Measurements from ENCODE around the gene HOXB13. TPM values are rescaled to one million over a fixed set of nuclear protein-coding genes. Genes with fewer than 3 reads are reported as not detected.
"Not testable (repeated sequence)": the region's sequence is repeated elsewhere in the genome, so short reads cannot be mapped to it uniquely, and the experiment has no call there.

HOXB13 gene
- total RNA-seq, 4 donors from 2014 or later, result not detected

GRCh38 chr17:48717367-48718226 lies 11.0 kb downstream of the HOXB13 start:
- peak in 1 of 2 donors; percentile 21 for DNase-seq (ENCODE audit: low spot score in 2 of 2)
- Histone ChIP-seq H3K27ac (no peak overlapping the region), H3K4me1 (peaks cover 14% of the 10 kb centered on the region), H3K36me3 (no peaks in the 10 kb centered on the region), H3K4me3 (no peak overlapping the region), H3K27me3 (peaks cover 100% of the 10 kb centered on the region), H3K9me3 (no peaks in the 10 kb centered on the region)
- no peak for TF ChIP-seq CTCF (IDR thresholded peaks at IDR 0.05)
- TF ChIP-seq POLR2AphosphoS5 (IDR thresholded peaks at IDR 0.05), result no peak
- TF ChIP-seq POLR2A (IDR thresholded peaks at IDR 0.05), result no peak
- no peak for TF ChIP-seq EP300 (IDR thresholded peaks at IDR 0.05)
- 18% methylated on average over 10 of the region's 10 CpGs for WGBS

- peak in 1 of 2 donors; percentile 26 for DNase-seq (ENCODE audit: low spot score in 2 of 2)
- H3K27ac ChIP-seq, H3K4me3 ChIP-seq, H3K36me3 ChIP-seq, H3K9me3 ChIP-seq: not testable (repeated sequence)
- Histone ChIP-seq H3K27me3 (peaks cover 100% of the 10 kb centered on the region), H3K4me1 (peaks cover 14% of the 10 kb centered on the region)
- 78% methylated on average over 3 of the region's 3 CpGs for WGBS
Observed at GRCh38 chr17:48716549-48716948, 12.0 kb downstream of the HOXB13 start.

- TF ChIP-seq POLR2A (IDR thresholded peaks at IDR 0.05) (no peak), CTCF (IDR thresholded peaks at IDR 0.05) (no peak), POLR2AphosphoS5 (IDR thresholded peaks at IDR 0.05) (no peak), EP300 (IDR thresholded peaks at IDR 0.05) (no peak)
- peaks cover 14% of the 10 kb centered on the region for H3K4me1 ChIP-seq
- H3K36me3 ChIP-seq, result no peaks in the 10 kb centered on the region
- no peaks in the 10 kb centered on the region for H3K9me3 ChIP-seq
- WGBS, result 44% methylated on average over 5 of the region's 5 CpGs
- no peak overlapping the region for H3K27ac ChIP-seq
- peaks cover 100% of the 10 kb centered on the region for H3K27me3 ChIP-seq
- no peak overlapping the region for H3K4me3 ChIP-seq
- DNase-seq (ENCODE audit: low spot score in 2 of 2), result peak in 1 of 2 donors; percentile 18
Observed at GRCh38 chr17:48715496-48716399, 12.8 kb downstream of the HOXB13 start.

GRCh38 chr17:48711128-48711527 lies 17.4 kb downstream of the HOXB13 start:
- H3K27me3 ChIP-seq, result peaks cover 99% of the 10 kb centered on the region
- H3K4me3 ChIP-seq, result no peak overlapping the region
- no peaks in the 10 kb centered on the region for H3K9me3 ChIP-seq
- H3K36me3 ChIP-seq, result no peaks in the 10 kb centered on the region
- H3K27ac ChIP-seq, result no peak overlapping the region
- TF ChIP-seq POLR2A (IDR thresholded peaks at IDR 0.05) (no peak), EP300 (IDR thresholded peaks at IDR 0.05) (no peak), CTCF (IDR thresholded peaks at IDR 0.05) (no peak), POLR2AphosphoS5 (IDR thresholded peaks at IDR 0.05) (no peak)
- DNase-seq (ENCODE audit: low spot score in 2 of 2), result no peak
- 56% methylated on average over 4 of the region's 4 CpGs for WGBS
- no peaks in the 10 kb centered on the region for H3K4me1 ChIP-seq

GRCh38 chr17:48704361-48705248 lies 23.9 kb downstream of the HOXB13 start:
- TF ChIP-seq EP300 (IDR thresholded peaks at IDR 0.05) (no peak), POLR2A (IDR thresholded peaks at IDR 0.05) (no peak), CTCF (IDR thresholded peaks at IDR 0.05) (no peak), POLR2AphosphoS5 (IDR thresholded peaks at IDR 0.05) (no peak)
- Histone ChIP-seq H3K4me1 (no peaks in the 10 kb centered on the region), H3K36me3 (no peaks in the 10 kb centered on the region), H3K27me3 (peaks cover 97% of the 10 kb centered on the region), H3K27ac (no peak overlapping the region), H3K9me3 (no peaks in the 10 kb centered on the region), H3K4me3 (no peak overlapping the region)
- DNase-seq (ENCODE audit: low spot score in 2 of 2), result no peak
- 56% methylated on average over 11 of the region's 11 CpGs for WGBS

All from suprapubic skin (tissue), 4 donors.